GM19372 (cell line): Measurements from ENCODE around the gene TMA7B.

Experiments
- ATAC-seq: cut with Tn5 transposase; IDR thresholded peaks from one replicate; pipeline ENCODE4 v1.9.1; 2021; ENCODE audit warnings: mild to moderate bottlenecking, low read depth, moderate library complexity; ENCODE audit not compliant: unreplicated experiment

The TMA7B gene

DNA sequence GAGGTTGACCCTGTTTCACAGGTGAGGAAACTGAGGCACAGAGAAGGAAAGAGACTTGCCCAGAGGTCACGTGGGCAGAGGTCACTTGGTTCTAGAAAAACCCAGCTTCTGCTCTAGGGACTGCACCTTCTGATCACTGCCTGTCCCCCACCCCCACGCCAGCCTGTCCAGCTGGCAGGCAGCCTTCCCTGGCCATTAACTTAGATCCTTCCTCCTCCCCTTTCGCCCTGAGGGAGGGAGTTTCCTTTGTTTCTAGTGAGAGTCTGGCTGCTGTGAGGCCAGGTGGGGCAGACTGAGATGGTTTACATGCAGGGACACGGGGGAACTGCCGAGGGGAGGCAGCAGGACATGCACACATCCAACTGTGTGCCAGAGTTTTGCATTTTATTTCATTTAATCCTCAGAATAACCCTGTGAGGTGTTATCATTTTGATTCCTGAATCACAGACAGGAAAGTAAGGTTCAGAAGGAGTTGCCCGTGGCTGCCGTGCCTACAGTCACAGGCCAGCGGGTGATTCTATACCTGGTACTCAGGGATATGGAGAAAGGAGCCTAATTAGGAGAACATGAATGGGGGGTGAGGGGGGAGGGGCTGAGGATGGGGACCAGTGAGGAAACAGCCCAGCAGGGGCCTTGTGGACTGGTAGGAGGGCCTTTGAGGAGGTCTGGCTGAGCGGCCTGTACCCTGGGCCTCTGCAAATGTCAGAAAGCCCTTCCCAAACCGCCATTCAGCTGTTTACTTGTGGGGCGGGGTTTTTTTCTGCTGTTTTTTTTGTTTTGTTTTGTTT is 37.9 kb downstream of the TMA7B start:
- ATAC-seq, result no peak

DNA sequence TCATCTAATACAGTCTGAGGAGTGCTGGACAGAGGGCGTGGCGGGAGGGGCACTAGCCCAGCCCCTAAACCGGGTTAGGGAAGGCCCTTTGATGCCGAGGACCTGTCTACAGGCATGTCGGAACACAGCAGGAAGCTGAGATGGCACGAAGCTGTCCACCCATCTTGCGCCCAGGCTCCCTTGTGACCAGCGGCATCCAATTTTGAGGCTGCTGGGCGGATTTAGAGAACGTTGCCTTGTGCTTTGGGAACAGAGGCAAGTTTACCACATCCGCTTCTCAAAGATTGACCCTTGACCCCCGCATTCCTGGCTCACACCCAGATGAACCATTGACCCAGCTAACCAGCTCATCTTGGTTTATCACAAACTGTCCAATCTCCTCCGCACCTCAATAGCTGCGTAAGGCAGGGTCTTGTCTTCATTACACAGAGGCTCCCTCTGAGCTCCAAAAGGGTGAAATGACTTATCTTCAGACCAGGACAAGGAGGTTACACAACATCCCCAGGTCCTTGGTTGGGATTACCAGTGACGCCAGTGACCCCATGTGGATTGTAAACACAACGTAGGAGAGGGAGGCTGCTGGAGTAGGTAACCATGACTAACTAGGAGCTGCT is 39.1 kb downstream of the TMA7B start:
- ATAC-seq, result no peak

DNA sequence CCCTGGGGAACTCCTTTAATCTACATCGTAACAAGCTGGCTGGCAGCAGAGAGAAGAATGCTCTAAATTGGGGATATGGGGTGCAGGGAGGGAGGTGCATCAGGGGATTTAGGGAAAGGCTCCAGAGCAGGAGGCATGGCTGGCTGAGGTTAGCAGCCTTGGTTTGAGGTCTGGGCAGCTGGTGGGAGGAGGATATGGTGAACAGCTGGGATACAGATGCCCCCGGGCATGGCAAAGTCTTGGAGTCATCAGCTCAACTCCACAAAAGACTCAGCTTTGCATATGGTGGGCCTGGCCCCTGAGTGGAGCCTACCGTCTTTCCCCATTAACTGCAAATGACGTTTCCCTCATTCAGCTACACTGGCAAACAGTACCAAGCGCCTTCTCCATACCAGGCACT is 40.0 kb downstream of the TMA7B start:
- no peak for ATAC-seq

DNA sequence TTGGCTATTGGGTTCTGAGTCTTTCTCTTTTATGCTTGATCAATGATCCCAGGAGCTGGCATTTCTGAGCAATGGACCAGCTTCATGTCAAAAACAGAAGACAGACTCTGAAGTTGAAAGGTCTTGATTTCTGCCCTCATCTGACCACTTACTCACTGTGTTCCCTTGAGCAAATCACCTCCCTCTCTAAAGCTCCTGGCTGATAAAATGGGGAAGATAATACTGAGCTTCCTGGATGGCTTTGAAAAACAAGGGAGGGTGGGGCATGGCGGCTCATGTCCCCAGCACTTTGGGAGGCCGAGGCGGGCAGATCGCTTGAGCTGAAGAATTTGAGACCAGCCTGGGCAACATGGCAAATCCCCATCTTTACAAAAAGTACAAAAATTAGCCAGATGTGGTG is 40.9 kb downstream of the TMA7B start:
- ATAC-seq, result no peak

DNA sequence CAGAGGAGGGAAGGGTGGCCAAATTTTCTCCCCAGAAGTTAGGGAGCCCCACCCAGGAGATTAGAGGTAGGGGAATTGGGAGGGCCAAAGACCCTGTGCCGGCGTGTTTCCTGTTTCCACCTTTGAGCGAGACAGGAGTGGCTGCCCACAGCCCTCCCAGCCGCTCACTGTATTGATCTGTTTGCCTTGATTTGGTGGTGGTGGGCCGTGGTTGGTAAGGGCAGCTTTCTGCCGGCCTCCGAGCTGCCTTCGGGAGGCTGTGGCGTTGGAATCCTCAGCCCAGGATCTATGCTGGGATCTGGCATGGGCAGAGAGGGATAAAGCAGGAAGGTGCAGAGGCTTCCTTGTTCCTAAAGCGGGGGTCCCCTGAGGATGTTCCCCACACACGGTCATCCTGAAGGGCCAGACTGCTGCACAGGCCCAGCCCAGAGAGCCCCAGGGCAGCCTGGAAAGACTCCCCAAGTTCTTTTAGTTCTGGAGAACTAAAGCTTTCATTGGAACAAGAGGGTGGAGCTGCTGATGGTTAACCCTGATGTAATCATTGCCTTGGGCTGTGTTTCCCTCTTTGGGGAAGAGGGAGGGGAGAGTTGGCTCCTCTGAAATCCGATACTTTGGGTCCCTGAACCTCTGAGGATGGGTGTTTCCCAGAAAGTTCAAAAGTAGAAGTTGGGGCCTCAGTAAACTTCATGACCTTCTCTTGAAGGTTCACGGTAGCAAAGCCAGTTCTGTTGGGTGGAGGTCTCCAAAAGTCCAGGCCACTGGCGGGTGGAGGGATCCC is 41.8 kb downstream of the TMA7B start:
- ATAC-seq, result no peak

DNA sequence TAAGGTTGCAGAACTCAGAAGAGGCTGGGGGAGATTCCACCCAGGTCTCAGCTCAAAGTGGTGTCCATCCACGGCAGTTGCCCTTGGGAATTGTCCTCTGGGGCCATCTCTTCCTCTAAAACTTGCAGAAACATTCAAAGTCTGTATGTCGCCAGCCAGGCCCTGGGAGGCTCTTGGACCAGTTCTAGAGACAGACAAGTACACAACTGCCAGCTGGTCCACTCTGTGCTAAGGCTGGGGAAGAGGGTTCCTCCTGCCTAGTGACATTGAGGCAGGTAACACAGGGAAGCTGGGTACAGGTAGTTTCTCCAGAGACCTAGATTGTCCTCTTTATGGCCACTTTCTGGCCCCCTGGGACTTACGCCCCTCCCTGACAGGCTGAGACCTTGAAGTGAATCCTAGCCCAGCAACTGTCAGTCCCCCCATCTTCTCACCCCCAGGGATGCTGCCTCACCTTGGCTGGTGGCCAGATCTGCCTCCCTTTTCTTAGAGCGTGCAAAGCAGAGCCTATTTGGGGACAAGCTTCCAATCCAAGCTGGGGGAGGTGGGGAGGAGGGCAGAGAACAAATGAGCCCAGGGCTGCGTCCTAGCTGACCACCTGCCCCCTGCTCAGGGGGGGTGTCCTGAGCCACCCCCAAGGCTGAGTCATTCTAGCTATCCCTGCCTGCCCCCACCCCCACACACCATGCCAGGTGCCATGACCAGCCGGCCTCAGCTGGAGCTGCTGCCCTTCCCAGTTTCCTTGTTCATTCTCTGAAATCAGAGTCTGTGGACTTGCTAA is 42.9 kb downstream of the TMA7B start:
- ATAC-seq, result no peak

DNA sequence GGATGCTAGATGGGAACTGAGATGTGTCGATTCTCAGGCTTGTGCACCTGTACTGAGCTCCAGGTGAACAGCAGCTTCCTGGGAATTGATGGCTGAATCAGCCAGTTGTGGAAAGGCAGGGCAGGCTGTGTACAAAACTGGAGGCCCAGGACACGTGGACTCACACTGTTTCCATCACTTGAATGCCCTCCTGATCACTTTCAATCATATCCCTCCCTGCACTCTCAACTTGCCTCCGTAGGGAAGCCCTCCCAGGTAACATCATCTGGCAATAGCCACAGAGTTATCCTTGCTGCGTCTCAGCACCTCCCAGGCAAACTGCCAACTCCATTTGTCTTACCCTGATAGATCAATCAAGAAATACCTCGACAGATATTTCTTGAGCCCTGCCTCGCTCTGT is 44.6 kb downstream of the TMA7B start:
- ATAC-seq, result no peak

DNA sequence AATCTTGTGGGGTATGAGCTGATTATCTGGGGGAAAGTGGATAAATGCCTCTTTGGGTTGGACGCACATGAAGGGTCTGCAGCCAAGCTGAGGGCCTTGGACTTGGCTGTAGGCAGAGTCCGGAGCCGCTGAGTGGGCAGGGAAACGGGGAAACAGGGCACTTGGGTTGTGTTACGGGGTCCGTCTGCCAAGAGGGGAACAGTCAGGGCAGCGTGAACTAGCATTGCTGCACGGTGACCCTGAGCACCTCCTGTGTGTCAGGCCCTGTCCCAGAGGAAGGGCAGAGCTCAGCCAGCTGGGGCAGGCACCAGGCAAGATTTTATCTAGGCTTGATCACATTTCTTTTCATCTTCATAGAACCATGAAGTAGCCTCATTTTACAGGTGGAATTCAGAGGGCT is 46.4 kb downstream of the TMA7B start:
- ATAC-seq, result no peak

DNA sequence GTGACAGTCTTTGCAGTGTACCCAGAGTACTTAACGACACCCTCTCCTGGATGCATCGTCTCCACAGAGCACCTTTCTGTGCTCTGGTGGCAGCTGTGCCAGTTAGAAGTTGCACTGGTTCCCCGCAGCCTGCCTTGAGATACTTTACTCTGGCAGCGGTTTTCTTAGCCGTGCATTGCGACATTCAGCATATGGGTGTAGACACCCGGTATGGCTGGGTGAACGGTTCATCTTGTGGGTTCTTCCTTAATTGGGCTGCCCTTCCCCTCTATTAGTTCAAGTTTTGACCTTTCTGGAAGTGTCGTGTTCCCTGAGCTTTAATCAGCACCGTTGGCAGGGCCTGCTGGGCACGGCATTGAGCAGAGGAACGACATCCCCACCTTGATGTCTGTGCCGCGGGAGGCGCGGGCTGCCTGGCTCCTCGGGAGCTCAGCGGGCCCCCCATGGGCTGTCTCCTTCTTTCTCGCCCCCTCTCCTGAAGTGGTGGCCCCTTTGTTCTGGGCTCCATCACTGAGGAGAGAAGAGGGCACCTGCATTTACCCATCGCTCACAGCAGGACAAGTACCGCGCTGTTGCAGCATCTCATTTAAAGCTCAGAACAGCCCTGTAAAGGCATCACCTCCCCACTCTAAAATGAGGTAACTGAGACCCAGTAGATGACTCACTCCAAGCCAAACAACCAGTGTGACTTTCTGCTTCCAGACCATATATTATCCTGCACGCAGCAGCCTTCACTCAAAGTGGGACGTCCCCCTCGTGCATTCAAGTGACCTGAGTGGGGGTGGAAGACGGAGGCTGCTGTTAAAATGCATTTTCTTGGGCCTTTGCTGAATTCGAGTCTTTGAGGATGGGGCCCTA is 47.9 kb downstream of the TMA7B start:
- ATAC-seq, result no peak

DNA sequence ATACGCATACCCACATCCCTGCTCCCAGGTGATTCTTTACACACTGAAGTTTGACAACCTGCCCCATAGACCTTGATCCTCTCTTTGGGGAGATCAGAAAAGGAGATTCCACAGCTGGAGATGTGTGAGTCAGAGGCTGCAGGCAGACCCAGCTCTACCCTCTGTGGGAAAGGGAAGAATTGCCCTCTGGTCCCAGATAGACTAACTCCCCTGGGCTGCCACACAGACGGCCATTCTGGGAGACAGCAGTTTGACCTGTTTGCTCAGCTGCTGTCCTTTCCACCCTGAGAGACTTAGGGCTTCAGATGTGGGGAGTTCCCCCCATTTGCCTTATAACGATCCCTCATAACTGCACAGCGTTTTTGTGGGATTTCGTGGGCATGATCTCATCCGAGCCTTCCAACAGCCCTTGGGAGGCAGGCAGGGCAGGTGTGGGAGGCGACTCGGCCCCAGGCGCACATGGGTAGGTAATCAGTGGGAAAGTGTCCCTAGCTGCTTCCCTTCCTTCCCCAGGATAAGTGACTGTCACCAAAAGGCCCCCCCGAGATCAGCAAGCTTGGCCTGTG is 48.6 kb downstream of the TMA7B start:
- no peak for ATAC-seq

DNA sequence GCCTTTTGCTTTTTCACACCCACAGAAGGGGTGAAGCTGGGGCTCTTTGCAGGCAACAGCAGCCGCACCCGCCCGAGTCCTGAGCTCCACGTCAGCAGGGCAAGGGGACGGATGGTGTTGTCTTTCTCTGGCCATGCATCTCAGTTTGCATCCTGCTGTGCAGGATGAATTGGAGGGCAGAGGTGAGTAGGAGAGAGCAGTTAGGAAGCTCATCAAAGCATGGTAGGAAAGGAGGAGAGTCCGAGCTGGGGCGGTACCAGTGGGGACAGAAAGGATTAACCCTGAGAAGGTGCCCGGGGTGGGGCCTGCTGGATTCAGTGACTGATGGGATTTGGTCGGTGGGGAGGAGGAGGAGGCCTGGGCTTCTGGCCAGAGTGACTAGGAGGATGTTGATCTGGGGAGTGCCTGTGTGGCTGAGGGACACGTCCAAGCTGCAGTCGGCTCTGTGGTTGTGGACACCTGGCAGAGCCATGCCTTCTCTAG is 49.1 kb downstream of the TMA7B start:
- no peak for ATAC-seq

DNA sequence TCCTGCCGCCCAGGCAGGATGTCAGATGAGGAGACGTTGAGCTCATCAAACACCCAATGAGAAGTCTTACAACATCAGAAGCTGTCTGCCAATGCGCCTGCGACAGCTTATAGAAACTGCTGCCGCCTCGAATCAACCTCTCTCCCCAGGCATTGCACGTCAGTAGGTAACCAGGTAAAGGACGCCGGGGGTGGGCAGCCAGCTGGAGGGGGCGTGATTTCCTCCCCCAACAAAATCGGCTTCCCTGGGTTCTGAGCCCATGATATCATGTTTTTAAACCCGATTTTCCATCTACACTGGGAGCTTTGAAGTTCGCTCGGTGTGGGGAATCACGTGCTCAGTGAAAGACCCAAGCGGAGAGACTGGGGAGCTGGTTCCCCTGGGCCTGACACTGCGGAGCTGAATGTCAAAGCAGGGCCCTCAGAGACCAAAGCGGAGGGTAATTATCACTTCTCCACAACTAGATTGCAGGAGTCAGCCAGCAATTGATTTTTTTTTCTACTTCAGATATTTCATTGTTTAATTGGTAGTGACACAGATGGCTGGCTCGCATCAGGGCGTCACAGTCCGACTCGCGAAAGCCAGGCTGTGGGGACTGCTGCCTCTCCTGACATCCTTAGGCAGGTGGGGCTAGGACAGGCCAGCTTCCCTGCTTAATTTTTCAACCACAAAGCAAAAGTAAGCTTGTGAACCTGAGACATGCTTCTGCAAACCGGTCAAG is 49.9 kb downstream of the TMA7B start:
- no peak for ATAC-seq

DNA sequence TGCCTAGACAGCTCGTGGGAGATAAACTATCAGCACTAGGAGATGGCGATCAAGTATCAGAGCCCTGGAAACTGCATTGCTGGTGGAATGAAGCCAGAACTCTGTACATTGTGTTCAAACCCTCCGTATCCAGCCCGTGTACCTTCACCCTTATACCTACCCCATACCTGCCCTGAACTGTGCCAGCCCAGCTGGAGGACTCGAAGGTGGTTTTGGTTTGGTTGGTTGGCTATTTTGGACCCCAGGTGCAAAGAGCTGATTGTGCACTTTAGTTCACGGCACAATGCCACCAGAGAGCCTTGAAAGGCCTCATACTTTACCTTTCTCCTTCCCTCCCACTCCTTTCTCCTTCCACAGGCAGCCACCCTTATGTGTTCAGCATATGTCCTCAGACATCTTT is 50.5 kb downstream of the TMA7B start:
- ATAC-seq, result no peak
